ENCODE data around the gene TES.

TES gene

GRCh38 chr7:116251675-116252074 lies 41.3 kb downstream of the TES start:
- Histone ChIP-seq H3K27ac (replicated peaks) (no peak overlapping the region), H3K4me3 (replicated peaks; ENCODE audit: insufficient read depth, low read length) (no peak overlapping the region), H3K27me3 (ENCODE audit: insufficient read depth, poor library complexity, severe bottlenecking) (no peaks in the 10 kb centered on the region)
- TF ChIP-seq, protein P1, sequence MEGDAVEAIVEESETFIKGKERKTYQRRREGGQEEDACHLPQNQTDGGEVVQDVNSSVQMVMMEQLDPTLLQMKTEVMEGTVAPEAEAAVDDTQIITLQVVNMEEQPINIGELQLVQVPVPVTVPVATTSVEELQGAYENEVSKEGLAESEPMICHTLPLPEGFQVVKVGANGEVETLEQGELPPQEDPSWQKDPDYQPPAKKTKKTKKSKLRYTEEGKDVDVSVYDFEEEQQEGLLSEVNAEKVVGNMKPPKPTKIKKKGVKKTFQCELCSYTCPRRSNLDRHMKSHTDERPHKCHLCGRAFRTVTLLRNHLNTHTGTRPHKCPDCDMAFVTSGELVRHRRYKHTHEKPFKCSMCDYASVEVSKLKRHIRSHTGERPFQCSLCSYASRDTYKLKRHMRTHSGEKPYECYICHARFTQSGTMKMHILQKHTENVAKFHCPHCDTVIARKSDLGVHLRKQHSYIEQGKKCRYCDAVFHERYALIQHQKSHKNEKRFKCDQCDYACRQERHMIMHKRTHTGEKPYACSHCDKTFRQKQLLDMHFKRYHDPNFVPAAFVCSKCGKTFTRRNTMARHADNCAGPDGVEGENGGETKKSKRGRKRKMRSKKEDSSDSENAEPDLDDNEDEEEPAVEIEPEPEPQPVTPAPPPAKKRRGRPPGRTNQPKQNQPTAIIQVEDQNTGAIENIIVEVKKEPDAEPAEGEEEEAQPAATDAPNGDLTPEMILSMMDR (IDR thresholded peaks at IDR 0.05; ENCODE audit: insufficient read depth, low read length), result no peak
- TF ChIP-seq POLR2AphosphoS5 (IDR thresholded peaks at IDR 0.05; ENCODE audit: low read depth), result no peak
- TF ChIP-seq SPI1 (IDR thresholded peaks at IDR 0.05; ENCODE audit: borderline replicate concordance, low read depth), result no peak
- no peak for TF ChIP-seq GABPA (IDR thresholded peaks at IDR 0.05; ENCODE audit: low read depth)
- TF ChIP-seq, protein P2, sequence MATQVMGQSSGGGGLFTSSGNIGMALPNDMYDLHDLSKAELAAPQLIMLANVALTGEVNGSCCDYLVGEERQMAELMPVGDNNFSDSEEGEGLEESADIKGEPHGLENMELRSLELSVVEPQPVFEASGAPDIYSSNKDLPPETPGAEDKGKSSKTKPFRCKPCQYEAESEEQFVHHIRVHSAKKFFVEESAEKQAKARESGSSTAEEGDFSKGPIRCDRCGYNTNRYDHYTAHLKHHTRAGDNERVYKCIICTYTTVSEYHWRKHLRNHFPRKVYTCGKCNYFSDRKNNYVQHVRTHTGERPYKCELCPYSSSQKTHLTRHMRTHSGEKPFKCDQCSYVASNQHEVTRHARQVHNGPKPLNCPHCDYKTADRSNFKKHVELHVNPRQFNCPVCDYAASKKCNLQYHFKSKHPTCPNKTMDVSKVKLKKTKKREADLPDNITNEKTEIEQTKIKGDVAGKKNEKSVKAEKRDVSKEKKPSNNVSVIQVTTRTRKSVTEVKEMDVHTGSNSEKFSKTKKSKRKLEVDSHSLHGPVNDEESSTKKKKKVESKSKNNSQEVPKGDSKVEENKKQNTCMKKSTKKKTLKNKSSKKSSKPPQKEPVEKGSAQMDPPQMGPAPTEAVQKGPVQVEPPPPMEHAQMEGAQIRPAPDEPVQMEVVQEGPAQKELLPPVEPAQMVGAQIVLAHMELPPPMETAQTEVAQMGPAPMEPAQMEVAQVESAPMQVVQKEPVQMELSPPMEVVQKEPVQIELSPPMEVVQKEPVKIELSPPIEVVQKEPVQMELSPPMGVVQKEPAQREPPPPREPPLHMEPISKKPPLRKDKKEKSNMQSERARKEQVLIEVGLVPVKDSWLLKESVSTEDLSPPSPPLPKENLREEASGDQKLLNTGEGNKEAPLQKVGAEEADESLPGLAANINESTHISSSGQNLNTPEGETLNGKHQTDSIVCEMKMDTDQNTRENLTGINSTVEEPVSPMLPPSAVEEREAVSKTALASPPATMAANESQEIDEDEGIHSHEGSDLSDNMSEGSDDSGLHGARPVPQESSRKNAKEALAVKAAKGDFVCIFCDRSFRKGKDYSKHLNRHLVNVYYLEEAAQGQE (IDR thresholded peaks at IDR 0.05; ENCODE audit: insufficient replicate concordance, low read depth), result no peak
- no peak for DNase-seq (ENCODE audit: low read depth in 1 of 2, low spot score in 1 of 2)

DNA sequence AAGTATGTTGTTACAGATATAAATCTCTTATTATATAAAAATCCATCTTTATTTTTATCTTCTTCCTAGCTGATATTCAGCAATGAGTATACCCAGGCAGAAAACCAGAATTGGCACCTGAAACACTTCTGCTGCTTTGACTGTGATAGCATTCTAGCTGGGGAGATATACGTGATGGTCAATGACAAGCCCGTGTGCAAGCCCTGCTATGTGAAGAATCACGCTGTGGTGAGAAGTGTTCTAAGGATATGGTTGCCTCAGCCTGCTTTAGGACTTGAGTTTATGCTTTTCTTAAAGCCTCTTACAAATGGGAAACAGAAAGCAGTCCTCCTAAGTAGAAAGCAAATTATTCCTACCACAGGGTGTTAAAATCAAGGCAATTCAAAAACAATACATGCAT lies 41.9 kb downstream of the TES start:
- no peak for DNase-seq (ENCODE audit: low read depth in 1 of 2, low spot score in 1 of 2)
- Histone ChIP-seq H3K27me3 (ENCODE audit: insufficient read depth, poor library complexity, severe bottlenecking) (no peaks in the 10 kb centered on the region), H3K4me3 (replicated peaks; ENCODE audit: insufficient read depth, low read length) (no peak overlapping the region), H3K27ac (replicated peaks) (no peak overlapping the region)
- TF ChIP-seq, protein P1 (IDR thresholded peaks at IDR 0.05; ENCODE audit: insufficient read depth, low read length), result no peak
- TF ChIP-seq SPI1 (IDR thresholded peaks at IDR 0.05; ENCODE audit: borderline replicate concordance, low read depth), result no peak
- TF ChIP-seq, protein P2 (IDR thresholded peaks at IDR 0.05; ENCODE audit: insufficient replicate concordance, low read depth), result no peak
- no peak for TF ChIP-seq POLR2AphosphoS5 (IDR thresholded peaks at IDR 0.05; ENCODE audit: low read depth)
- no peak for TF ChIP-seq GABPA (IDR thresholded peaks at IDR 0.05; ENCODE audit: low read depth)

GRCh38 chr7:116257156-116257555 lies 46.8 kb downstream of the TES start:
- Histone ChIP-seq H3K27ac (replicated peaks) (no peak overlapping the region), H3K4me3 (replicated peaks; ENCODE audit: insufficient read depth, low read length) (no peak overlapping the region), H3K27me3 (ENCODE audit: insufficient read depth, poor library complexity, severe bottlenecking) (no peaks in the 10 kb centered on the region)
- TF ChIP-seq POLR2AphosphoS5 (IDR thresholded peaks at IDR 0.05; ENCODE audit: low read depth), result no peak
- no peak for TF ChIP-seq SPI1 (IDR thresholded peaks at IDR 0.05; ENCODE audit: borderline replicate concordance, low read depth)
- TF ChIP-seq, protein P1 (IDR thresholded peaks at IDR 0.05; ENCODE audit: insufficient read depth, low read length), result no peak
- TF ChIP-seq GABPA (IDR thresholded peaks at IDR 0.05; ENCODE audit: low read depth), result no peak
- TF ChIP-seq, protein P2 (IDR thresholded peaks at IDR 0.05; ENCODE audit: insufficient replicate concordance, low read depth), result no peak
- DNase-seq (ENCODE audit: low read depth in 1 of 2, low spot score in 1 of 2), result no peak
